Rectal smooth muscle tissue (tissue), 1 donor: Measurements from ENCODE around the gene KRT4.
"Not testable (repeated sequence)": the region's sequence is repeated elsewhere in the genome, so short reads cannot be mapped to it uniquely, and the experiment has no call there.

ENCODE experiments used
- H3K27ac ChIP-seq: one replicate; pipeline ENCODE4 v1.7.0; 2013; ENCODE audit warnings: low read depth, low read length, inconsistent platforms
- H3K27me3 ChIP-seq: one replicate; pipeline ENCODE4 v1.7.0; 2013; ENCODE audit warnings: low read length; ENCODE audit not compliant: control insufficient read depth, insufficient read depth
- H3K36me3 ChIP-seq: one replicate; pipeline ENCODE4 v1.7.0; 2013; ENCODE audit warnings: low read length; ENCODE audit not compliant: control insufficient read depth, insufficient read depth
- H3K4me1 ChIP-seq: one replicate; pipeline ENCODE4 v1.7.0; 2013; ENCODE audit warnings: low read length; ENCODE audit not compliant: control insufficient read depth, insufficient read depth
- H3K4me3 ChIP-seq: one replicate; pipeline ENCODE4 v1.7.0; 2013; ENCODE audit warnings: low read length
- H3K9ac ChIP-seq: one replicate; pipeline ENCODE4 v1.7.0; 2013; ENCODE audit warnings: low read length

Gene KRT4

GRCh38 chr12:52796839-52797528, 16.9 kb downstream of the KRT4 start:
- Histone ChIP-seq H3K4me3 (no peak overlapping the region), H3K27me3 (no peaks in the 10 kb centered on the region), H3K4me1 (no peaks in the 10 kb centered on the region), H3K9ac (no peak overlapping the region), H3K36me3 (no peaks in the 10 kb centered on the region), H3K27ac (no peak overlapping the region)

GRCh38 chr12:52796429-52796794, 17.5 kb downstream of the KRT4 start:
- no peaks in the 10 kb centered on the region for H3K27me3 ChIP-seq
- H3K4me3 ChIP-seq = no peak overlapping the region
- no peak overlapping the region for H3K27ac ChIP-seq
- no peaks in the 10 kb centered on the region for H3K36me3 ChIP-seq
- no peaks in the 10 kb centered on the region for H3K4me1 ChIP-seq
- H3K9ac ChIP-seq = no peak overlapping the region

DNA sequence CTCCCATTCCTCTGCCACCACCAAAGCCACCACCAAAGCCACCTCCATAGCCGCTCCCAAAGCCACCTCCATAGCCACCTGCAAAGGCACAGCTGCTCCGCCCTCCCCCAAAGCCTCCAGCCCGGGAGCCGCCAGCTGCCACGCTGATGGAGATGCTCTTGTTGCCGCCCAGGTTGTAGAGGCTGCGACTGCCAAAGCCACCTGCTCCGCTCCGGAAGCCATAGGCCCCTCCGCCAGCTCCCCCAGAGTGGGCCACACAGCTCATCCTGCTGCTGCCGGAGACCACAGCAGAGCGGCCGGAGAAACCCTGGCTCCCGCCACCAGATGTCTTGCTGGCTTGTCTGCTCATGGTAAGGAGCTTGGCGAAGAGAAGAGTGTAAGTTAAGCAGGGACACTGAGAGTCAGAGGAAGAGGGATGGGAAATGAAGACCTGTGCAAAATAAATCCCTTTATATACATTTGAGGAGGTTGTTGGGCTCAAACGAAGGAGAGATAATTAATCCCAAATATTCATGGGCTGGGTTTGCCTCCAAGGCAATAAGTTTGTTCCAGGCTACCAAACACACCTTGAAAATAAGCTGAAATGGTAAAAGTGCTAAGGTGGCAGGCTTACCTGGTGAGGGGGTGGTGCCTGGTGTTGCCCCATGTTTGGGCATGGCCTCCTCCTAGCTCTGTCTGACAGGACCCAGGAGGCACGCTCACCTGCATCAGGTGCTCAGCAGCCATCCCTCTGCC, 18.1 kb downstream of the KRT4 start, which contains the start of gene KRT3:
Gene KRT3, minus strand, starts transcription at position 424 of the 735 bp plus-strand sequence. Its CDS starts 75 bp downstream, at position 349.
- Histone ChIP-seq H3K27ac (no peak within 1 kb of the TSS), H3K36me3 (no peaks in the 10 kb centered on the region), H3K9ac (no peak within 1 kb of the TSS), H3K4me1 (no peaks in the 10 kb centered on the region), H3K4me3 (no peak within 1 kb of the TSS), H3K27me3 (no peaks in the 10 kb centered on the region)

GRCh38 chr12:52795332-52795674, 18.6 kb downstream of the KRT4 start:
- not testable (repeated sequence) for H3K4me1 ChIP-seq, H3K9ac ChIP-seq, H3K27me3 ChIP-seq, H3K36me3 ChIP-seq, H3K4me3 ChIP-seq, H3K27ac ChIP-seq

DNA sequence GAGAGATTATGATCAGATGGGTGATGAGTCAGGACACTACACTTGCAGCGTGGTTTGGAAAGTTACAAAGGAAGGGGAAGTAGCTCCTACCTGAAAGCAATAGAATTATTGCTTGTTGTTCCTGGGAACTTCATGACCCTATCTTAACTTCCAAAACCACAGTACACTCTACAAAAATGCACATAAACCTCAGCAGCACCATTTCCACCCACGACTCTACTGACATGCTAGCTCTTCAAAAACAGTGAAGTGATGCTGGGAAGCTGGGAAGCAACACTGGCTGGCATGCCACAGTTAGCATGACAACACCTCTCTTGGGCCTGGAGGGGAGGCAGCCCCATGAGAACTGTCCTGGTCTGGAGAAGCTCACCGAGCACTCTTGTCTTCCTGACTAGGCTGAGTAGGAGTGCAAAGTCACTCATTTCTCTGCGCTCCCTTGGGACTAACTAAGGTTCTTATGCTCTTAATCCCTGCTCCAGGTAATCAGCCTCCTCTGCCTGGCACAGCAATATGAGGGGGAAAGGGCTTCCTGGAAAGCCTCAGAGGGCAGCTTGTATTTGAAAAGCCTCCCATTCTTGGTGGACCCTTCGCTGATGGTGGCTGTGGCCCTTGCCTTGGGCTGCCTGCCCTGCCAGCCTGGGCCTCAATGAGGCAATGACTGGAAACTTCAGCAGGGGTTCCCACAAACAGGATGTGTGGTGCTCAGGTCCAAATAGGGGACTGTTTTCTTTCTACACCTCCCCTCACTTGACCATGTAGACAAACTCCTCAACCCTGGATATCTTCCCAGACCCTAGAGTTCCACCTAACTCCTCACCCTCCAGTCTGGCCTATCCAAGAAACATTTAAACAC, 19.2 kb downstream of the KRT4 start:
- H3K4me1 ChIP-seq = no peaks in the 10 kb centered on the region
- no peak overlapping the region for H3K4me3 ChIP-seq
- no peak overlapping the region for H3K27ac ChIP-seq
- no peak overlapping the region for H3K9ac ChIP-seq
- no peaks in the 10 kb centered on the region for H3K27me3 ChIP-seq
- no peaks in the 10 kb centered on the region for H3K36me3 ChIP-seq

- H3K4me1 ChIP-seq = no peaks in the 10 kb centered on the region
- H3K36me3 ChIP-seq = no peaks in the 10 kb centered on the region
- no peak overlapping the region for H3K4me3 ChIP-seq
- H3K9ac ChIP-seq = no peak overlapping the region
- peaks cover 3% of the 10 kb centered on the region for H3K27me3 ChIP-seq
- H3K27ac ChIP-seq = no peak overlapping the region
Measured at GRCh38 chr12:52792185-52793029, 21.5 kb downstream of the KRT4 start.

DNA sequence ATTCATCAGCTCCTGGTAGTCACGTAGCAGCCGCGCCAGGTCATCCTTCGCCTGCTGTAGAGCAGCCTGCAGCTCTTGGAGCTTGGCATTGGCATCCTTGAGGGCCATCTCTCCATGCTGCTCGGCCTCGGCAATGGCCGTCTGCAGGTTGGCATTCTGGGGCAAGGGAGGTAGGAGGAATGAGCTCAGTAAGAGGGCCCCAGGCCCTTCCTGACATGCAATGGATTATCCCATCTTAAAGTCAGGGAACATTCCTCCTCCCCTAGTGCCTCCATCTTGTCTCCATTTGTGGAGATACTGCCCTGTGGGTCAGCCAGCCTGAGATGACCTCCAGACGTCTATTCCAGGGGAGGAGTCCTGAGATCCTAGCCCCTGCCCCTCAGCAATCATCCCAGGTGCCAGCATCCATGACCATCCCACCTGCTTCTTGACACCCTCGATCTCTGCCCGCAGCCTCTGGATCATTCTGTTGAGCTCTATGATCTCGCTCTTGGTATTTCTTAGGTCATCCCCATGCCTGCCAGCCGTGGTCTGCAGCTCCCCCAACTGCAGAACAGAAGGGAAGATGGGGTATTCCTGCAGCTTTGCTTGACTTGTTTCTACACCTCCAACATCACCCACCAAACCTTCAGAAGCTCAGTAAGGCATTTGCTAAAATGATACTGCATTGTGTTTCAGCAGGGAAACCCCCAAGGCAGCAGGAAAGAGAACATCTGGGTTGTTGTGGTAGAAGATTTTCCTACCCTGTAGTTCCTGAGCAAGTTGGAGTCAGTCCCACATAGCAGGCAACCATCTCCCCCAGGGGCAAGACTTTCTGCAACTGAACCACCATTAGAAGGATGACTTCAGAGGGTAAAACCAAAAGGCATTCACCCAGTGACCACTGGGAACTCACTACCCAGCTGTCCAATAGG, 22.4 kb downstream of the KRT4 start:
- peaks cover 3% of the 10 kb centered on the region for H3K27me3 ChIP-seq
- H3K9ac ChIP-seq = no peak overlapping the region
- no peaks in the 10 kb centered on the region for H3K4me1 ChIP-seq
- no peaks in the 10 kb centered on the region for H3K36me3 ChIP-seq
- no peak overlapping the region for H3K27ac ChIP-seq
- no peak overlapping the region for H3K4me3 ChIP-seq

GRCh38 chr12:52790427-52791270, 23.3 kb downstream of the KRT4 start:
- Histone ChIP-seq H3K9ac (no peak overlapping the region), H3K27ac (no peak overlapping the region), H3K36me3 (no peaks in the 10 kb centered on the region), H3K4me1 (no peaks in the 10 kb centered on the region), H3K27me3 (peaks cover 3% of the 10 kb centered on the region), H3K4me3 (no peak overlapping the region)

DNA sequence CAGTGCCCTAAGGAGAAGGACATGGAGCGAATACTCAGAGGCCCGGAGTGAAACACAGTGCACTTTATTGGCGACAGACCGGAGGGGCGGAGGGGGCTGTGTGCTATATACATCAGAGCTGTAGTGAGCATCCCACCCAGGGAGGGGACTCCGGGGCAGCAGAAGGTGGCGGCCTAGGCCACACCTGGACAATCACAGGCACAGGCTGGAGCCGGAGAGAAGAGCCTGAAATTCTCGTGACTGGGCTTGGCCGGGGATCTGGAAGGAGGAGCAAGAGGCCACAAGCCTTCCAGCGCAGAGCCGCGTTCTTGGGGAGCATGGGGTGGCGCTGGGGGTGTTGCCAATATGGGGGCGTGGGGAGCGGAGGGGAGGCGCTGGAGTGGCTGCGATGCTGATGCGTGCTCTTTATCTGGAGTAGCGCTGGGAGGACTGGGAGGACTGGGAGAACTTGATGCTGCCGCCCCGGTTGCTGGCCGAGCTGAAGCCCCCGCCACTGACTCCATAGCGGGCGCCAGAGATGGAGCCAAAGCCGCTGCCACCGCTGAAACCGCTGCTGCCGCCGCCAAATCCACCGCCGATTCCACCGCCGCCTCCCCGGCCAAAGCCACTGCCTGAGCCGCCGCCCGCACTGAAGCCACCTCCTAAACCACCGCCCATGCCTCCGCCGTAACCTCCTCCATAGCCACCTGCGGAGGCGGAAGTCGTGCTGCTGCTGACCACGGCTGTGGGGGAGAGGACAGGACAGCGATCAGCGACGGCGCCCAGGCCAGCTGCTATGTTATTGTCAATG, 24.1 kb downstream of the KRT4 start:
- H3K27ac ChIP-seq = no peak overlapping the region
- H3K9ac ChIP-seq = no peak overlapping the region
- H3K36me3 ChIP-seq = no peaks in the 10 kb centered on the region
- no peak overlapping the region for H3K4me3 ChIP-seq
- H3K4me1 ChIP-seq = no peaks in the 10 kb centered on the region
- peaks cover 3% of the 10 kb centered on the region for H3K27me3 ChIP-seq

- Histone ChIP-seq H3K4me1 (no peaks in the 10 kb centered on the region), H3K4me3 (no peak overlapping the region), H3K27me3 (peaks cover 3% of the 10 kb centered on the region), H3K9ac (no peak overlapping the region), H3K27ac (no peak overlapping the region), H3K36me3 (no peaks in the 10 kb centered on the region)
Measured at GRCh38 chr12:52788876-52789636, 24.9 kb downstream of the KRT4 start.
